GM10248 (cell line): ENCODE measurements around the gene VAC14.

Experiments
- CTCF ChIA-PET: fragments of 300-600 bp; sonication (Branson Sonifier 250); formaldehyde crosslinking; extraction: SDS; loops from one replicate; lab custom pipeline; 2021; ENCODE audit warnings: antibody characterized with exemption; lab: Yijun Ruan, JAX
- POLR2A ChIA-PET: fragments of 350-650 bp; sonication (Branson Sonifier 250); formaldehyde crosslinking; extraction: SDS; loops from one replicate; lab custom pipeline; 2020; ENCODE audit warnings: antibody characterized with exemption; lab: Yijun Ruan, JAX
- DNase-seq: peaks from one replicate; pipeline ENCODE4 v3.0.0; 2012; ENCODE audit errors: extremely low spot score
- TF ChIP-seq, protein P1 (sequence below): IDR thresholded peaks from 2 replicates; pipeline ENCODE4 v1.5.1; 2012; ENCODE audit warnings: mild to moderate bottlenecking, low read depth; ENCODE audit errors: extremely low read depth, missing control alignments, control extremely low read depth

VAC14 gene

GRCh38 chr16:70730944-70731343, 70.0 kb downstream of the VAC14 start:
- POLR2A ChIA-PET = interaction anchor here (0.7 kb wide), 1 partner anchor 1454 kb away, joined by 7 read pairs; no protein-coding TSS in a partner anchor
- DNase-seq = no peak
- TF ChIP-seq, protein P1, sequence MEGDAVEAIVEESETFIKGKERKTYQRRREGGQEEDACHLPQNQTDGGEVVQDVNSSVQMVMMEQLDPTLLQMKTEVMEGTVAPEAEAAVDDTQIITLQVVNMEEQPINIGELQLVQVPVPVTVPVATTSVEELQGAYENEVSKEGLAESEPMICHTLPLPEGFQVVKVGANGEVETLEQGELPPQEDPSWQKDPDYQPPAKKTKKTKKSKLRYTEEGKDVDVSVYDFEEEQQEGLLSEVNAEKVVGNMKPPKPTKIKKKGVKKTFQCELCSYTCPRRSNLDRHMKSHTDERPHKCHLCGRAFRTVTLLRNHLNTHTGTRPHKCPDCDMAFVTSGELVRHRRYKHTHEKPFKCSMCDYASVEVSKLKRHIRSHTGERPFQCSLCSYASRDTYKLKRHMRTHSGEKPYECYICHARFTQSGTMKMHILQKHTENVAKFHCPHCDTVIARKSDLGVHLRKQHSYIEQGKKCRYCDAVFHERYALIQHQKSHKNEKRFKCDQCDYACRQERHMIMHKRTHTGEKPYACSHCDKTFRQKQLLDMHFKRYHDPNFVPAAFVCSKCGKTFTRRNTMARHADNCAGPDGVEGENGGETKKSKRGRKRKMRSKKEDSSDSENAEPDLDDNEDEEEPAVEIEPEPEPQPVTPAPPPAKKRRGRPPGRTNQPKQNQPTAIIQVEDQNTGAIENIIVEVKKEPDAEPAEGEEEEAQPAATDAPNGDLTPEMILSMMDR = no peak
- CTCF ChIA-PET = no interaction called here

DNA sequence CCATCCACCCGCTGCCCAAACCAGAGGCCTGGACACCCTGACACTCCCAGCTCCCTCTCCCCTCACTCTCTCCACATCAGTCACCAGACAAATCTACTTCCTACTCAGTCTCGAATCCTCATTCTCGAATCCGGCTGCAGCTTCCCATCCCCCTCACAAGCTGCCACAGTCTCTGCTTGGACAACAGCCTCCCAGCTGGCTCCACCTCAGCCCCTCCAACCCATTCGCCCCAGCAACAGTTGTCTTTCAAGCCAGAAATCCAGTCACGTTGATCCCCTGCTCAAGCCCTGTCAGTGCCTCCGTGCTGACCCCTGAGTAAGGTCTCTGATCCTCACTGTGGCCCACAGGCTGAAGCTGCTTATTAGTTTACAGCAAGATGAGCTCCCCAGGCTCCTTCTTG, 70.9 kb downstream of the VAC14 start:
- POLR2A ChIA-PET = no interaction called here
- TF ChIP-seq, protein P1 = no peak
- CTCF ChIA-PET = no interaction called here
- no peak for DNase-seq

- ChIA-PET POLR2A (interaction anchor here (0.5 kb wide), 1 partner anchor 479 kb away, joined by 4 read pairs; no protein-coding TSS in a partner anchor), CTCF (interaction anchor here (1.0 to 1.2 kb wide), 2 partner anchors 18 to 75 kb away, joined by 3 read pairs; no protein-coding TSS in a partner anchor)
- TF ChIP-seq, protein P1 = no peak
- DNase-seq = no peak
Measured at GRCh38 chr16:70729292-70729691, 71.7 kb downstream of the VAC14 start.

DNA sequence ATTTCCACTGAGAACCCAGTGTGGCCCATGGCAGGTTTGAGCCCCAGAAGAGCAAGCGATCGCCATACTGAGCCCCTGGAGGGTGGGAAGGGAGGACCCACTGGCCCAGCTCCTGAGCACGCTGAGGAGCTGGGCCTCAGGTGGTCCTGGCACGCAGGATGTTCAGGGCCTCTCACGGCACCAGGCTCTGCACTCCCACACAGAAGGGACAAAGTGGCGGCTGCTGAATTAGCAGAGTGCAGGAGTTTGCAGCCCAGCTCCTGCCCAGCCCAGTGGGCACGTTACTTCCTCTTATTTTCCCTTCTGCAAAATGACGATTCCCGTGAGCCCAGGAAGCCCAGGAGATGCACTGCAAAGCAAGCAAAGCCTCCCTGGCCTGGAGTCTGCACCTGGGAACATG, 72.8 kb downstream of the VAC14 start:
- CTCF ChIA-PET = interaction anchor here (0.9 to 1.5 kb wide), 4 partner anchors 10 to 74 kb away, joined by 3 to 5 read pairs (median 3); no protein-coding TSS in a partner anchor
- POLR2A ChIA-PET = no interaction called here

GRCh38 chr16:70726892-70727361, 74.0 kb downstream of the VAC14 start:
- CTCF ChIA-PET = no interaction called here
- TF ChIP-seq, protein P1 = no peak
- POLR2A ChIA-PET = no interaction called here
- no peak for DNase-seq

More for the DNA sequence above, 72.8 kb downstream of the VAC14 start:
- TF ChIP-seq, protein P1 = no peak
- no peak for DNase-seq

DNA sequence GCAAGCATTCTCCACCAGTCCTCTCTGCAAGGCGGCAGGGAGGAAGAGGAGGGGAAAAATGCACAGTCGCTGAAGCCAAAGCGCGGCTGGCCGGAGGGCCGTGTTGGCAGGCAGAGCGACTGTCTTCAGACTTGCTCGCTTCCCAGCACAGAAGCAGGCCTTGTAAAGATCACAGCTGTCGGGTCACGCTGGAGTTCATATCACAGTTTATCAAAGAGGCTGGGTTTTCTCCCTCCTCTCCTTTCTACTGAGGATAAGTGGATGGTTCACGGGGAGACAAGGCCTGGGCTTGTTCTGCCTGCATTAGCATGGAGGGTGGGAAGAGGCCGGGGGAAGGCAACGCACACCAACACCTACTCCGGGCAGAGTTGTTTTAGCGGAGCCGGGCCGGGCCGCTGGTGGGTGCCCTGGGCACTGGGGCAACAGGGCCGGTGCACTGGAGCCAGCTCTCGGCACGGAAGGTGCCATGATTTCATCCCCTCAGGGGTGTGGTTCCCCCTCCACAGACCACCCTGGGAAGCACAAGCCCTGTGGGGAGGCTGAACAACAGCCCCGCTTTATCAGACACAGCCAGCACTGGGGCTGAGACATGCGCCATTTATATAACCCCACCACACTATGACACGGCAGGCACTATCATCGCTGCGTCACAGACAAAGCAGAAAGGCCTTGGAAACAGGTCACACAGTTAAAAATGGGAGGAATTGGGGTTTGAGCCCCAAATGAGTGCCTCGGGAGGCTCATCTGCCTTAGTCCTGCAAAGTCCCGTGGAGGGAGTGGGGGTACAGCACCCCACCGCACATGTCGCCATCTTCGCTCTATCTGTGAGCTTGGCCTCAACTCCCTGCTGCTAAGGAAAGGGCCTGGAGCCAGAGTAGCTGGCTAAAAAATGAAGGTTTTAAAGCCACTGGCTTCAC, 74.8 kb downstream of the VAC14 start:
- TF ChIP-seq, protein P1 = no peak
- CTCF ChIA-PET = no interaction called here
- POLR2A ChIA-PET = no interaction called here
- no peak for DNase-seq
